Activated CD8-positive, alpha-beta memory T cell treated with anti-CD3 and anti-CD28 coated beads, Interleukin-2, amount 50 U/mL, for 1 hour (primary cell): ENCODE data around the gene NDUFV1.
A peak's percentile ranks its signal among the peaks of the same experiment; 100 is the strongest.
"Not testable (repeated sequence)": the region's sequence is repeated elsewhere in the genome, so short reads cannot be mapped to it uniquely, and the experiment has no call there.

ENCODE experiments used
- DNase-seq: peaks from one replicate; pipeline ENCODE4 v3.0.0-alpha.2; 2020; ENCODE audit errors: extremely low read depth

The NDUFV1 gene

GRCh38 chr11:67627812-67628624 is 21.3 kb downstream of the NDUFV1 start:
- DNase-seq = no peak

GRCh38 chr11:67628710-67629385 is 22.1 kb downstream of the NDUFV1 start:
- DNase-seq = no peak

- no peak for DNase-seq
Observed at GRCh38 chr11:67629386-67630227, 22.9 kb downstream of the NDUFV1 start, which contains the start of gene NUDT8. Gene NUDT8 (minus strand): TSS chr11:67629937. CDS start chr11:67629911, 26 bp downstream.

- DNase-seq = peak; percentile 84
Observed at GRCh38 chr11:67630228-67630942, 23.6 kb downstream of the NDUFV1 start.

- no peak for DNase-seq
Observed at GRCh38 chr11:67630943-67631331, 24.2 kb downstream of the NDUFV1 start.

GRCh38 chr11:67631411-67631810 is 24.7 kb downstream of the NDUFV1 start:
- no peak for DNase-seq

- no peak for DNase-seq
Observed at GRCh38 chr11:67631853-67632174, 25.1 kb downstream of the NDUFV1 start.

GRCh38 chr11:67632175-67632981 is 25.6 kb downstream of the NDUFV1 start:
- no peak for DNase-seq

GRCh38 chr11:67632982-67633755 is 26.4 kb downstream of the NDUFV1 start:
- DNase-seq = no peak

GRCh38 chr11:67633758-67634365 is 27.1 kb downstream of the NDUFV1 start:
- no peak for DNase-seq

- no peak for DNase-seq
Observed at GRCh38 chr11:67634366-67635230, 27.9 kb downstream of the NDUFV1 start.

- no peak for DNase-seq
Observed at GRCh38 chr11:67635231-67635521, 28.4 kb downstream of the NDUFV1 start.

GRCh38 chr11:67636962-67637361 is 30.2 kb downstream of the NDUFV1 start:
- no peak for DNase-seq

GRCh38 chr11:67637441-67637840 is 30.7 kb downstream of the NDUFV1 start:
- DNase-seq = not testable (repeated sequence)

- DNase-seq = no peak
Observed at GRCh38 chr11:67638535-67639437, 32.0 kb downstream of the NDUFV1 start.

- no peak for DNase-seq
Observed at GRCh38 chr11:67639438-67639859, 32.7 kb downstream of the NDUFV1 start, which contains the start of gene TBX10. Gene TBX10 (minus strand): TSS chr11:67639763. CDS start chr11:67639472, 291 bp downstream.

- no peak for DNase-seq
Observed at GRCh38 chr11:67640021-67640757, 33.5 kb downstream of the NDUFV1 start.
